GM19035 (cell line): ENCODE measurements around the gene SH3BGRL.

Source experiments
- ATAC-seq: cut with Tn5 transposase; IDR thresholded peaks from one replicate; pipeline ENCODE4 v1.9.1; 2021; ENCODE audit not compliant: unreplicated experiment

The SH3BGRL gene

GRCh38 chrX:81201671-81202455 is at the start of gene SH3BGRL, which contains the start of gene HMGN5:
Gene SH3BGRL, plus strand, starts transcription at chrX:81202102. Its CDS starts 99 bp downstream, at chrX:81202201.
Gene HMGN5, minus strand, starts transcription at chrX:81201913. Its CDS starts 80,364 bp downstream, at chrX:81121549.
- peak; percentile 96 for ATAC-seq

DNA sequence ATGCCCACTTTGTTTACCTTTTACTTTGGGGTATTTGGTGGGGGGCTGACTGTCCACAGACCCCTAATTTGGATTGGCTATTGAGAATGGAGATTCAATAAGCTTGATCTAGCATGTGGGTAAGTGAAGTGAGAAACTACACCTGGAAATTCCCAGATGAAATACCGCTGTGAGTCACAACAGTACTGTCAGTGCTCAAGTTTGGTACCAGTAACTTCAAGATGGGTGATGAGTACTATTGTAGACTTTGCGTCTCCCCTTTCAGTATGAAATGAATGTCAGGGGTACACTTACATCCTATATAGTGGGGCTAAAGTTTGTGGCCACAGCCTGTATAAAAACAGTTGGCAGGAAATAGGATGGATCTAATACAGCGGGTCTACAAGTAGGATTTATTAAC is 33.5 kb upstream of the SH3BGRL start:
- ATAC-seq: no peak

DNA sequence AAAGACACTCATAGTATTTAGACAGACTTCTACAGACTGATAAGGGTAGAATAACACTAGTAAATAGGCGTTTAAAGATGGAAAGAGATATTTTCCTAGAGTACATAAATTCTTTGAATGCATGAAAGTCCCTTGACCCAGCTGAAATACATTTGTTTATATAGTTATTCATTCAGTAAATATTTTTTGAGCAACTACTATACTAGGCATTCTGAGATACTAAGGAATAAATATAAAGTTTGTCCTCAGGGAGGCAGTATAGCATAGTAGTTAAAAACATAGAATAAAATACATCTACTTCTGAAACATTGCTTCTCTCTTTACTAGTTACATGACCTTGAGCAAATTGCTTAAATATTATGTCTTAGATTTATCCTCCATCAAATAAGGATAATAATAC is 27.6 kb upstream of the SH3BGRL start:
- ATAC-seq: no peak

DNA sequence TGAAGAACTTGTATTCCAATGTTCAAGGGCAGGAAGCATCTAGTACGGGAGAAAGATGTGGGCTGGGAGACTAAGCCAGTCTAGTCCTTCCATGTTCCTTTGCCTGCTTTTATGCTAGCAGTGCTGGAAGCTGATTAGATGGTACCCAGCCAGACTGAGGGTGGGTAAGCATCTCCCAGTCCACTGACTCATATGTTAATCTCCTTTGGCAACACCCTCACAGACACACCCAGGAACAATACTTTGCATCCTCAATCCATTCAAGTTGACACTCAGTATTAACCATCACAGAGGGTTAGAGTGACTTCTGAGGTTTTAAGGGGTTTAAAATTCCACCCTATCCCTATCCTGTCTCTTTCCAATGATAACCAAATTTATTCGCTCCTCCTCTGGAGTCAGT is 6.6 kb upstream of the SH3BGRL start:
- no peak for ATAC-seq

DNA sequence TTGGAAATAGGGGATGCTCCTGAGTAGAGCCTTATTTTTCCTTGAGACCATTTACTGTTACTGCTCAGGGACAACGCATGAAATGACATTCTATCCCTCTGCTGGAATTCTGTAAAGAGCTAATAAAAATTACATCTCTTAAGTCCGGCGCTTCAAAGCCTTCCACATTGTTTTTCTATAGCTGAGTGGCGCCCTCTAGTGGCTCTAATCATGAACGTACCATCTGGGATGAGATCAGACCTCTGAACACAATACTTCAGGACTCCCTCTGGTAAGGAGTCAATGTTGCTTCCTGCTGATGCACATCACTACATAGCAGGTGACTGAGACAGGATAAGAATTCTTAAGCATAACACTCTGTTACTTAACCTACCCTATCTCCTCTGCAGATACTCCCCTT is 6.2 kb upstream of the SH3BGRL start:
- ATAC-seq: peak; percentile 98

DNA sequence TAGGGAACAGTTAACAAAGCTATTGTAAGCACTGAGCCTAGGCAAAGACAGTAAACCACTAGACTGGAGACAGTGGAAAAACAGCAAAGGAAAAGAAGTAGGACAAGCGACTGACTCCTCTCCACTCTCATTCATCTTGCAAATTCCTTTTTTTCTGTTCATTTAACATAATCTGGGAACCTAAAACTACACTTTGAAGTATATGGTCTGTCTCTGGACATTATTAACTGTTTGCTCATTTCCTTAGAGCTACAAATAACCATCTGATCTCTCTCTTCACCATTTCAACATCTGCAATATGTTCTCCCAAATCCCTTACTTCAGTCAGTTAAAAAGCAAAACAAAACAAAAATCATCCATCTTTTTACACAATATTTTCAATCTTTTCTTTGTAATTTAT is 831 bp upstream of the SH3BGRL start:
- ATAC-seq: no peak

- ATAC-seq: no peak
These were observed 536 bp downstream of the SH3BGRL start for GRCh38 chrX:81202456-81202819.

GRCh38 chrX:81202943-81203342 is 1.0 kb downstream of the SH3BGRL start:
- ATAC-seq: no peak

- ATAC-seq: no peak
These were observed 3.6 kb downstream of the SH3BGRL start for GRCh38 chrX:81205551-81205950.

DNA sequence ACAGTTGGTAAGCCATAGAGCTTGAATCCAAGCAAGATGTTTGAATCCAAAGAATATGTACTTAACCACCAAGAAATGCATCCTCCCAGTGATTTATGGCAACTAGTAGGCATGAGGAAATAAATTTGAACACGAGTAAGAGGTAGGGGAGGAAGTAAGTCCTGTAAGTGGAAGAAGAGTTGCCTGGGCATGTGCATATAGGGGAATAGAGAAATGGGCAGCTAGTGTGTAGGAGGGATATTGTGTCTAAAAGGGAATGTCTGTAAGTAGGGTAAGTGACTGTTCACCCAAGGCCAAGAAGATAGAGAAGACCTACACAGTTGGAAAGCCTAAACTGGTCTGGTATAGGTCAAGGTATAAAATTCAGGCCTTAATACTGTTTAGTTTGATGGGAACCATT is 4.6 kb downstream of the SH3BGRL start:
- ATAC-seq: no peak

- ATAC-seq: no peak
These were observed 7.0 kb downstream of the SH3BGRL start for GRCh38 chrX:81208916-81209315.

- no peak for ATAC-seq
These were observed 13.8 kb downstream of the SH3BGRL start for GRCh38 chrX:81215685-81216084.

GRCh38 chrX:81229229-81229628 is 27.3 kb downstream of the SH3BGRL start:
- ATAC-seq: no peak

- no peak for ATAC-seq
These were observed 28.0 kb downstream of the SH3BGRL start for GRCh38 chrX:81229901-81230300.

DNA sequence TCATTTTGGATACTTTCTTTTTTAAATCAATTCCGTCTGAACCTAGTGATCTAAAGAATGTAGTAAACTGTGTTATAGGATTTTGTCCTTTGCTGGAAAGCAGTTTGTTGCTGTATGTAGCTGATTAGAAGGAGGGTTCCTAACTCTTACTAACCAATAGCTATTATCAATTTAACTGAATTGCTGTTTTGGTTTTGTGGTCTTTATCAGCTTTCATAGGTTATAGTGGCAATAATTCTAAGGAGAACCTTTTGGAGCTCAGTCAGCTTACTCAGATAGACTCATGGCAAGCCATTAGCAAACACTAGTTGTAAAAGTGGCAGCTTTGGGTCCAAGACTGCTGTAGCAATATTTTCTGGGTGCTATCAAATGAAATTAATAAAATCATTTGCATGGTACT is 29.6 kb downstream of the SH3BGRL start:
- no peak for ATAC-seq

GRCh38 chrX:81232218-81232617 is 30.3 kb downstream of the SH3BGRL start:
- no peak for ATAC-seq

DNA sequence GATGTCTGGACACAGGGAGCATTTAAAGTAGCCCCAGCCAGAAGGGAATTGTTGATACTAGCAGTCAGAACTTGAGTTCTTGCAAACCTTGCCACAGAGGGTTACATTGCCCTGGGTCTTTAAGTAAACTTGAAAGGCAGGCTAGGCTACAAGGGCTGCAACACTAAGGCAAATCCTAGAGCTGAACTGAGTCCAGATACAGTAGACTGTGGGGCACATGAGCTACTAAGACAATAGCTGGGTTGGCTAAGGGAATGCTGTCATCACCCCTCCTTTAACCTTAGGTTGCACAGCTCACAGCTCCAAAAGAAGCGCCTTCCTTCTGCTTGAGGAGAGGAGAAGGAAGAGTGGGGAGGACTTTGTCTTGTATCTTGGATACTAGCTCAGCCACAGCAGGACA is 35.6 kb downstream of the SH3BGRL start:
- ATAC-seq: no peak

GRCh38 chrX:81238166-81238565 is 36.3 kb downstream of the SH3BGRL start:
- ATAC-seq: no peak

DNA sequence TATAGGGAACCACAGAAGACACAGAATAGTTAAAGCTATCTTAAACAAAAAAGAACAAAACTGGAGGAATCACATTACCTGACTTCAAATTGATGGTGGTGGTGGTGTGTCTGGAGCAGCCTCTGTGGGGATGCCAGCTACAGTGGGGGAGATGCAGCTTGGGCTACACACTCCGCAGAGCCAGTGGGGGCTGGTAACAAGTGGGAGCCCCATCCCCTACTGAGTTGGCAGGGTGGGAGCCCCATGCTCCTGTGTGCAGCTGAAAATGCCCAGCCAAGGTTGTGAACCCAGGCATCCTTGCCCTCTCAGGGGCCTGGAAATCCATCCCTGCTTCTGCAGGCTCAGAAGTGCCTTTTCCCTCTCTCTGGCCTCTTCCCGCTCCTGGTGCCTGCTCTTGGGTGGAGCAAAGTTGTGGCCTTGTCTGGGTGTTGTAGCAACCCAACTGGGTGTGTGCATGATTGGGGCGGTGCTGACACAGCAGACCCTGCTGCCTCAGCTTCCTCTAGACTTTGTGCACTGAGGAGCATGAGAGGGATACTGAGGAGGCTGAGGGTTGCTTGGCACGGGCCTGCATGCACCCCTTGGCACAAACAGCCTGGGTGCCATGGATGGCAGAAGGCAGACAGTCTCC is 38.9 kb downstream of the SH3BGRL start:
- no peak for ATAC-seq

DNA sequence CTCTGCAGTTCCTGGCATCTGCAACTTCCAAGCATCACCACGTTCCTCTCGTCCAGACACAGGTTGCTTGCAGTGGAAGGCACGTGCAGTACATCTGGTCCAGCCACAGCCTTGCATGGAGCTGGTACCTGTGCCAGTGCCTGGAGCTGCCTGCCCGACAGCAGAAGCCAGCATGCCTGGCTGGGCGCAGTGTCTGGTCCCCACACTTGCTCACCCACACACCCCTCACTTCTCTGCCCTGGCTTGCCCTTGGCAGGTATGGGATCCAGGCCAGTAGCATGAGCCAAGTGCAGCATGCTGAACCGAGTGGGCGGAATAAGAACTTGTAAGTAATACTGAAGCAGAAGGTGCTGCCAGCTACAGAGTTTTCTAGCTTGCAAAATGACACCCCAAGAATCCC is 39.9 kb downstream of the SH3BGRL start:
- ATAC-seq: no peak

DNA sequence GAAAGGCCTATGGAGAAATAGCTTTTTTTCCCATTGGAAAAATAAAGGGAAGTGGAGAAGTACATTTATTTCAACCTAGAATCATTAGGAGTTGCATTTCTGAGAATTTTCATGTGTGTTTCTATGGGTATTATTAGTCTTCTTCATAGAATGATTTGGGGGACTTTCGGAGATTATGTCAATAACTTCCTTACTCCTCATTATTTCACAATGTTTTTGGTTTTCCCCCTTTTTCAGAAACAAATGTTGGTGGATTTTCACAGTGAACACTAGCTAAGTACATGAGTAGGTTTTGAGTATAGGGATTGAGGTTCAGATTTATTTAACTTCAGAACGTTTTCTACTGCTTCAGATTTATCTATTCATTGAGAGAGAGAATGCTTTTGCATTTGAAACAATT is 54.0 kb downstream of the SH3BGRL start:
- no peak for ATAC-seq

DNA sequence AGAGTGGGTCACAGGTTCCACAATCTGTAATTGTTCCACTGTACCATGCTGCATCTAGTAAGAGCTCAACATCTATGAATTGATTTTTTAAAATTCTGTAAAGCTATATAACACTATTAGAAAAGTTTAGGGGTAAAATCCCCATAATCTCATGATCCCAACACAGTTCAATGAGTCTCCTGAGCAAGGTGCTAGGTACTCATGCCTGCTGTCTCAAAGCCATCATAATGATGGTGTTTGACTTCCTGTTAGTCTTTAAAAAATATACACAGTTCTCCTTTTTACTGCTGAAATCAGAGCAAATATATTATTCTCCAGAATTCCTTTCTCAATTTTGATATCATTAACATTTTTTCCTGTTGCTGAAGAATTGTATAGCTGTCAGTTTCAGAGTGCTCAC is 55.9 kb downstream of the SH3BGRL start:
- no peak for ATAC-seq
